Stimulated activated CD8-positive, alpha-beta memory T cell treated with anti-CD3 and anti-CD28 coated beads, Interleukin-4, amount 100 ng/mL, for 1 hour (primary cell): Measurements from ENCODE around the gene C17orf100.

Experiments used
- DNase-seq, 2 donors: peaks; one replicate each; pipeline ENCODE4 v3.0.0-alpha.2; 2020; ENCODE audit warnings: low read depth in 2 of 2, low spot score in 1 of 2

C17orf100 gene

GRCh38 chr17:6651354-6651918, at the start of gene C17orf100, which contains the start of gene MED31:
C17orf100 (plus strand) TSS chr17:6651762; CDS start chr17:6651914, 152 bp downstream.
MED31 (minus strand) TSS chr17:6651605; CDS start chr17:6651528, 77 bp downstream.
- DNase-seq = peak; percentile 79 to 86

GRCh38 chr17:6602141-6602540, 49.4 kb upstream of the C17orf100 start:
- no peak for DNase-seq

- no peak for DNase-seq
Measured at GRCh38 chr17:6603744-6604325, 47.7 kb upstream of the C17orf100 start.

- no peak for DNase-seq
Measured at GRCh38 chr17:6605142-6605541, 46.4 kb upstream of the C17orf100 start.

- DNase-seq = no peak
Measured at GRCh38 chr17:6608321-6608720, 43.2 kb upstream of the C17orf100 start.

GRCh38 chr17:6610011-6610410, 41.6 kb upstream of the C17orf100 start:
- DNase-seq = no peak

GRCh38 chr17:6611231-6611630, 40.3 kb upstream of the C17orf100 start:
- DNase-seq = no peak

GRCh38 chr17:6623941-6624340, 27.6 kb upstream of the C17orf100 start:
- no peak for DNase-seq

GRCh38 chr17:6626616-6627015, 24.9 kb upstream of the C17orf100 start:
- DNase-seq = no peak

GRCh38 chr17:6627019-6627418, 24.5 kb upstream of the C17orf100 start:
- DNase-seq = no peak

- no peak for DNase-seq
Measured at GRCh38 chr17:6630390-6630789, 21.2 kb upstream of the C17orf100 start.

GRCh38 chr17:6632530-6632929, 19.0 kb upstream of the C17orf100 start:
- no peak for DNase-seq

GRCh38 chr17:6633263-6633662, 18.3 kb upstream of the C17orf100 start:
- no peak for DNase-seq

- DNase-seq = no peak
Measured at GRCh38 chr17:6636105-6636504, 15.5 kb upstream of the C17orf100 start.

- DNase-seq = no peak
Measured at GRCh38 chr17:6636616-6637457, 14.7 kb upstream of the C17orf100 start.

GRCh38 chr17:6637458-6637840, 14.1 kb upstream of the C17orf100 start:
- no peak for DNase-seq

- no peak for DNase-seq
Measured at GRCh38 chr17:6638046-6638908, 13.3 kb upstream of the C17orf100 start.

- no peak for DNase-seq
Measured at GRCh38 chr17:6639014-6639585, 12.5 kb upstream of the C17orf100 start.

GRCh38 chr17:6639586-6640535, 11.7 kb upstream of the C17orf100 start:
- no peak for DNase-seq
